ENCODE data around the gene ADORA2B. TPM values are rescaled to one million over a fixed set of nuclear protein-coding genes. Genes with fewer than 3 reads are reported as not detected.
"Not testable (repeated sequence)": the region's sequence is repeated elsewhere in the genome, so short reads cannot be mapped to it uniquely, and the experiment has no call there.

The ADORA2B gene
- total and polyA plus RNA-seq, 3 donors from 2014 or later, result 1.6 to 2.5 (median 2.3) TPM

- Histone ChIP-seq H3K27ac (no peak overlapping the region), H3K36me3 (ENCODE audit: low read depth, missing control alignments) (no peaks in the 10 kb centered on the region), H3K9me3 (no peaks in the 10 kb centered on the region), H3K4me1 (no peaks in the 10 kb centered on the region), H3K4me3 (no peak overlapping the region), H3K27me3 (no peaks in the 10 kb centered on the region)
- intact Hi-C loops (cut with DNase I; ENCODE audit: low total_unique reads), result no loop called here
- no peak for DNase-seq
- no peak for TF ChIP-seq CTCF (IDR thresholded peaks at IDR 0.05)
- TF ChIP-seq POLR2A (IDR thresholded peaks at IDR 0.05), result no peak
- 81 to 82% methylated on average over 1 of the region's 1 CpG for WGBS, 2 donors
Observed at GRCh38 chr17:15978606-15979005, 33.7 kb downstream of the ADORA2B start.

GRCh38 chr17:15979013-15979412 lies 34.1 kb downstream of the ADORA2B start:
- H3K4me3 ChIP-seq; H3K36me3 ChIP-seq (ENCODE audit: low read depth, missing control alignments); H3K4me1 ChIP-seq; H3K27ac ChIP-seq; intact Hi-C loops (cut with DNase I; ENCODE audit: low total_unique reads); H3K9me3 ChIP-seq; DNase-seq; H3K27me3 ChIP-seq: not testable (repeated sequence)
- WGBS, 2 donors, result 50 to 77% methylated on average over 2 to 3 of the region's 4 CpGs

- H3K36me3 ChIP-seq (ENCODE audit: low read depth, missing control alignments), result no peaks in the 10 kb centered on the region
- intact Hi-C loops (cut with DNase I; ENCODE audit: low total_unique reads), result no loop called here
Observed at GRCh38 chr17:15981208-15981607, 36.3 kb downstream of the ADORA2B start.

GRCh38 chr17:15981646-15982580 lies 37.0 kb downstream of the ADORA2B start:
- no peaks in the 10 kb centered on the region for H3K36me3 ChIP-seq (ENCODE audit: low read depth, missing control alignments)
- WGBS, 2 donors, result 85 to 90% methylated on average over 5 of the region's 5 CpGs
- intact Hi-C loops (cut with DNase I; ENCODE audit: low total_unique reads), result no loop called here

More at GRCh38 chr17:15981208-15981607, 36.3 kb downstream of the ADORA2B start:
- TF ChIP-seq POLR2A (IDR thresholded peaks at IDR 0.05) (no peak), CTCF (IDR thresholded peaks at IDR 0.05) (no peak)
- no peak for DNase-seq
- H3K27me3 ChIP-seq, result no peaks in the 10 kb centered on the region
- H3K4me1 ChIP-seq, result no peaks in the 10 kb centered on the region
- no peak overlapping the region for H3K27ac ChIP-seq
- no peak overlapping the region for H3K4me3 ChIP-seq
- WGBS, 2 donors, result 42 to 43% methylated on average over 2 of the region's 2 CpGs
- H3K9me3 ChIP-seq, result no peaks in the 10 kb centered on the region

More at GRCh38 chr17:15981646-15982580, 37.0 kb downstream of the ADORA2B start:
- Histone ChIP-seq H3K9me3 (no peaks in the 10 kb centered on the region), H3K27me3 (no peaks in the 10 kb centered on the region), H3K4me3 (no peak overlapping the region), H3K4me1 (no peaks in the 10 kb centered on the region), H3K27ac (no peak overlapping the region)
- TF ChIP-seq CTCF (IDR thresholded peaks at IDR 0.05), result no peak
- no peak for TF ChIP-seq POLR2A (IDR thresholded peaks at IDR 0.05)
- DNase-seq, result no peak
